Lung (tissue), 16 donors: Measurements from ENCODE around the gene ATP6V1G3. TPM values are rescaled to one million over a fixed set of nuclear protein-coding genes. Genes with fewer than 3 reads are reported as not detected.
"Not testable (repeated sequence)": the region's sequence is repeated elsewhere in the genome, so short reads cannot be mapped to it uniquely, and the experiment has no call there.

ENCODE experiments used
- ATAC-seq: fragments of 200-7000 bp; cut with Tn5 transposase; one replicate; pipeline ENCODE4 v1.9.1; 2020; ENCODE audit warnings: moderate number of reproducible peaks; ENCODE audit not compliant: insufficient read depth, low FRiP score
- DNase-seq, 3 donors: peaks; one replicate each; pipeline ENCODE4 v3.0.0-alpha.2; 2013 to 2017
- H3K27ac ChIP-seq, 2 donors: one replicate each; pipeline ENCODE4 v1.5.1; 2013; ENCODE audit warnings: mild to moderate bottlenecking in 2 of 2, moderate library complexity in 2 of 2, control low read depth in 1 of 2, inconsistent platforms in 1 of 2, low read depth in 1 of 2, low read length in 1 of 2
- H3K27me3 ChIP-seq, 3 donors: one replicate each; pipeline ENCODE4 v1.5.1; 2013; ENCODE audit warnings: low read length in 2 of 3; ENCODE audit not compliant: control insufficient read depth in 3 of 3, insufficient read depth in 3 of 3
- H3K36me3 ChIP-seq, 4 donors: one replicate each; pipeline ENCODE4 v1.5.1; 2013; ENCODE audit warnings: low read length in 4 of 4, mild to moderate bottlenecking in 1 of 4, moderate library complexity in 1 of 4; ENCODE audit not compliant: control insufficient read depth in 4 of 4, insufficient read depth in 4 of 4
- H3K4me1 ChIP-seq, 5 donors: one replicate each; pipeline ENCODE4 v1.5.1; 2013; ENCODE audit warnings: low read length in 5 of 5, mild to moderate bottlenecking in 2 of 5, moderate library complexity in 1 of 5; ENCODE audit not compliant: control insufficient read depth in 5 of 5, insufficient read depth in 5 of 5
- H3K4me3 ChIP-seq: one replicate; pipeline ENCODE4 v1.5.1; 2013; ENCODE audit warnings: mild to moderate bottlenecking, control low read depth, moderate library complexity
- H3K9ac ChIP-seq, 2 donors: one replicate each; pipeline ENCODE4 v1.5.1; 2013; ENCODE audit warnings: low read length in 2 of 2, control low read depth in 1 of 2; ENCODE audit not compliant: insufficient read depth in 1 of 2
- H3K9me3 ChIP-seq, 4 donors: one replicate each; pipeline ENCODE4 v1.5.1; 2013; ENCODE audit warnings: low read length in 3 of 4, mild to moderate bottlenecking in 1 of 4, moderate library complexity in 1 of 4; ENCODE audit not compliant: control insufficient read depth in 4 of 4, insufficient read depth in 3 of 4
- WGBS, 2 donors: extraction: QIAGEN DNeasy Blood & Tissue Kit; methylation state at CpG; one replicate each; pipeline ENCODE4 v1.1.7; 2013; 5-methylcytosine and 5-hydroxymethylcytosine counted together
- long read RNA-seq, 5 donors: transcript quantifications; one replicate each; lab custom pipeline, GENCODE V29; 2026
- polyA plus RNA-seq, 2 donors: library from polyadenylated mRNA; stranded (reverse); fragments of 200-250 nt; gene quantifications; one replicate each; pipeline ENCODE4 v1.2.1, GENCODE V29; 2013
- total RNA-seq, 2 donors: library from RNA; depleted of rRNA in 1 of 2; stranded (reverse); fragments of >200 nt in 1 of 2; gene quantifications; one replicate each; pipeline ENCODE4 v1.2.1, GENCODE V29; 2014 to 2021
- TF ChIP-seq, protein P1 (sequence below): IDR thresholded peaks from 2 replicates; pipeline ENCODE4 v1.5.1; 2012; ENCODE audit warnings: mild to moderate bottlenecking; ENCODE audit errors: control extremely low read depth, extremely low read depth
- donor health status: control.
- donor health status: control.
- donor health status: Bipolar disorder and iron deficiency.
- donor health status: healthy.
- donor health status: DM: yes; HTN: yes; CAD: no.

The ATP6V1G3 gene, protein sequence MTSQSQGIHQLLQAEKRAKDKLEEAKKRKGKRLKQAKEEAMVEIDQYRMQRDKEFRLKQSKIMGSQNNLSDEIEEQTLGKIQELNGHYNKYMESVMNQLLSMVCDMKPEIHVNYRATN
- total RNA-seq (not detected), polyA plus RNA-seq (not detected)
- long read RNA-seq, donor 1: 0 reads
- long read RNA-seq, donor 2: 0 reads
- long read RNA-seq, donor 3: 0 reads
- long read RNA-seq, donor 4: 0 reads
- long read RNA-seq, donor 5: 0 reads

DNA sequence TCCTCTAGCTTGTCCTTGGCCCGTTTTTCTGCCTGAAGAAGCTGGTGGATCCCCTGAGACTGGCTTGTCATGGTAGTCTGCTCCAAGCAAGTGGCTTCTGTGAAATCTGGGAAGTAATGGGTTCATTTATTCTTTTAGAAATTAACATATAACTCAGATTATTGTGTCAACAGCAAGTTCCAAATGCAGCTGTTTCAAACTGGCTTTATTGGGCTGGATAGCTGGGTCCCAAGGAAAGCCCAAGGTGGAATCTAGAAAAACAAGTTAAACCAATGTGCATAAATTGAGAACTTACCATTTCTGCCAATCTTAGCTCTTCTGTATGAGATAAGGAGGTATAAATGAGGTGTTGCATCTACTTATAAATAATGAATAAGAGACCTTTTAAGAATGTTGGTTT lies at the start of gene ATP6V1G3:
Gene ATP6V1G3 (minus strand): TSS at position 101 of the 400 bp plus-strand sequence. CDS start 30 bp downstream, at position 71.
- H3K27me3 ChIP-seq: no peaks in the 10 kb centered on the region
- no peaks in the 10 kb centered on the region for H3K4me1 ChIP-seq
- H3K36me3 ChIP-seq: no peaks in the 10 kb centered on the region
- no peak within 1 kb of the TSS for H3K9ac ChIP-seq
- TF ChIP-seq, protein P1, sequence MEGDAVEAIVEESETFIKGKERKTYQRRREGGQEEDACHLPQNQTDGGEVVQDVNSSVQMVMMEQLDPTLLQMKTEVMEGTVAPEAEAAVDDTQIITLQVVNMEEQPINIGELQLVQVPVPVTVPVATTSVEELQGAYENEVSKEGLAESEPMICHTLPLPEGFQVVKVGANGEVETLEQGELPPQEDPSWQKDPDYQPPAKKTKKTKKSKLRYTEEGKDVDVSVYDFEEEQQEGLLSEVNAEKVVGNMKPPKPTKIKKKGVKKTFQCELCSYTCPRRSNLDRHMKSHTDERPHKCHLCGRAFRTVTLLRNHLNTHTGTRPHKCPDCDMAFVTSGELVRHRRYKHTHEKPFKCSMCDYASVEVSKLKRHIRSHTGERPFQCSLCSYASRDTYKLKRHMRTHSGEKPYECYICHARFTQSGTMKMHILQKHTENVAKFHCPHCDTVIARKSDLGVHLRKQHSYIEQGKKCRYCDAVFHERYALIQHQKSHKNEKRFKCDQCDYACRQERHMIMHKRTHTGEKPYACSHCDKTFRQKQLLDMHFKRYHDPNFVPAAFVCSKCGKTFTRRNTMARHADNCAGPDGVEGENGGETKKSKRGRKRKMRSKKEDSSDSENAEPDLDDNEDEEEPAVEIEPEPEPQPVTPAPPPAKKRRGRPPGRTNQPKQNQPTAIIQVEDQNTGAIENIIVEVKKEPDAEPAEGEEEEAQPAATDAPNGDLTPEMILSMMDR: no peak
- DNase-seq (no peak), ATAC-seq (no peak)
- H3K9me3 ChIP-seq: no peaks in the 10 kb centered on the region
- WGBS, 2 donors: 79 to 80% methylated on average over 1 of the region's 1 CpG
- no peak within 1 kb of the TSS for H3K4me3 ChIP-seq
- H3K27ac ChIP-seq: no peak within 1 kb of the TSS

GRCh38 chr1:198588845-198589244 lies 48.4 kb upstream of the ATP6V1G3 start:
- no peak for DNase-seq
- Histone ChIP-seq H3K27ac (no peak overlapping the region), H3K4me1 (no peaks in the 10 kb centered on the region), H3K36me3 (no peaks in the 10 kb centered on the region), H3K9ac (no peak overlapping the region), H3K9me3 (peaks cover 0 to 2% (median 0%) of the 10 kb centered on the region in 4 donors), H3K4me3 (no peak overlapping the region), H3K27me3 (no peaks in the 10 kb centered on the region)
- TF ChIP-seq, protein P1: no peak
- no peak for ATAC-seq

GRCh38 chr1:198584163-198584562 lies 43.7 kb upstream of the ATP6V1G3 start:
- WGBS, 2 donors: 95 to 98% methylated on average over 26 of the region's 26 CpGs
- Histone ChIP-seq H3K36me3 (no peaks in the 10 kb centered on the region), H3K9ac (no peak overlapping the region), H3K9me3 (peaks cover 0 to 5% (median 1%) of the 10 kb centered on the region in 4 donors), H3K27ac (no peak overlapping the region), H3K4me1 (no peaks in the 10 kb centered on the region), H3K4me3 (no peak overlapping the region), H3K27me3 (no peaks in the 10 kb centered on the region)
- TF ChIP-seq, protein P1: no peak
- no peak for DNase-seq
- no peak for ATAC-seq

DNA sequence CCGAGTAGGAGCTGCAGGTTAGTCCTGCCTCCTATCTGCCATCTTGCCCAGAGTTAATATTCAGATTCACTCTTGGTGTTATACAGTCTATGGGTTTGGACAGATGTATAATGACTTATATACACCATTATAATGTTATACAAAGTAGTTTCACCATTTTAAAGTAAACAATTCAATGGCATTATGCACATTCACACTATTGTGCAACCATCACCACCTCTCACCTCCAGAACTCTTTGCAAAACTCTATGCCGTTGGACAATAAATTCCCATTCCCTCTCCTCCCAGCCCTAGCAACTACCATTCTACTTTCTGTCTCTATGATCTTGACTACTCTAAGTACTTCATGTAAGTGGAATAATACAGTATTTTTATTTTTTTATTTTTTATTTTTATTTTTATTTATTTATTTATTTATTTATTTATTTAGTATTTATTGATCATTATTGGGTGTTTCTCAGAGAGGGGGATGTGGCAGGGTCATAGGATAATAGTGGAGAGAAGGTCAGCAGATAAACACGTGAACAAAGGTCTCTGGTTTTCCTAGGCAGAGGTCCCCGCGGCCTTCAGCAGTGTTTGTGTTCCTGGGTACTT lies 42.8 kb upstream of the ATP6V1G3 start:
- DNase-seq, ATAC-seq: not testable (repeated sequence)
- WGBS, 2 donors: 77 to 87% methylated on average over 5 of the region's 5 CpGs

More for the DNA sequence above, 42.8 kb upstream of the ATP6V1G3 start:
- H3K27me3 ChIP-seq, H3K27ac ChIP-seq, H3K9ac ChIP-seq, H3K4me1 ChIP-seq, H3K9me3 ChIP-seq, H3K36me3 ChIP-seq, H3K4me3 ChIP-seq: not testable (repeated sequence)
